GM18873 (cell line): ENCODE results near the gene CLSTN1.

Experiments
- ATAC-seq: cut with Tn5 transposase; IDR thresholded peaks from one replicate; pipeline ENCODE4 v1.9.1; 2021; ENCODE audit warnings: mild to moderate bottlenecking, moderate library complexity, moderate number of reproducible peaks; ENCODE audit not compliant: unreplicated experiment, low FRiP score

Gene CLSTN1

GRCh38 chr1:9735800-9736199, 88.0 kb downstream of the CLSTN1 start:
- no peak for ATAC-seq

- ATAC-seq, result no peak
Observed at GRCh38 chr1:9733160-9733789, 90.5 kb downstream of the CLSTN1 start.

- ATAC-seq, result no peak
Observed at GRCh38 chr1:9732123-9732971, 91.4 kb downstream of the CLSTN1 start.

- ATAC-seq, result no peak
Observed at GRCh38 chr1:9731561-9731960, 92.2 kb downstream of the CLSTN1 start.

GRCh38 chr1:9731051-9731537, 92.7 kb downstream of the CLSTN1 start:
- no peak for ATAC-seq

GRCh38 chr1:9730096-9730901, 93.5 kb downstream of the CLSTN1 start:
- ATAC-seq, result no peak

- no peak for ATAC-seq
Observed at GRCh38 chr1:9729523-9729922, 94.2 kb downstream of the CLSTN1 start.

GRCh38 chr1:9728451-9729295, 95.1 kb downstream of the CLSTN1 start:
- ATAC-seq, result no peak

- no peak for ATAC-seq
Observed at GRCh38 chr1:9726905-9727595, 96.7 kb downstream of the CLSTN1 start.

- no peak for ATAC-seq
Observed at GRCh38 chr1:9726406-9726805, 97.4 kb downstream of the CLSTN1 start.

GRCh38 chr1:9724706-9725476, 98.9 kb downstream of the CLSTN1 start:
- no peak for ATAC-seq

GRCh38 chr1:9723926-9724325, 99.8 kb downstream of the CLSTN1 start:
- no peak for ATAC-seq

GRCh38 chr1:9723068-9723805, 100.5 kb downstream of the CLSTN1 start:
- no peak for ATAC-seq

- ATAC-seq, result no peak
Observed at GRCh38 chr1:9722378-9722749, 101.4 kb downstream of the CLSTN1 start.

- ATAC-seq, result no peak
Observed at GRCh38 chr1:9721606-9722377, 102.0 kb downstream of the CLSTN1 start.

GRCh38 chr1:9720785-9721605, 102.8 kb downstream of the CLSTN1 start:
- ATAC-seq, result no peak
